ENCODE measurements around the gene AMMECR1.
A peak's percentile ranks its signal among the peaks of the same experiment; 100 is the strongest.

GRCh38 chrX:110145854-110146253 is 172.0 kb downstream of the AMMECR1 start:
- TF ChIP-seq CTCF (IDR thresholded peaks at IDR 0.05; ENCODE audit: poor library complexity, severe bottlenecking) (peak; percentile 53), EP300 (conservative IDR thresholded peaks at IDR 0.05; ENCODE audit: poor library complexity, severe bottlenecking) (no peak), EZH2 (IDR thresholded peaks at IDR 0.05; ENCODE audit: borderline replicate concordance, insufficient read depth, low read length, poor library complexity, severe bottlenecking) (no peak), MXI1 (conservative IDR thresholded peaks at IDR 0.05; ENCODE audit: poor library complexity, severe bottlenecking) (no peak), TAF1 (IDR thresholded peaks at IDR 0.05; ENCODE audit: low read depth) (no peak)

All from neural cell (in vitro differentiated cells).